ENCODE measurements around the gene CCNK.

The CCNK gene

DNA sequence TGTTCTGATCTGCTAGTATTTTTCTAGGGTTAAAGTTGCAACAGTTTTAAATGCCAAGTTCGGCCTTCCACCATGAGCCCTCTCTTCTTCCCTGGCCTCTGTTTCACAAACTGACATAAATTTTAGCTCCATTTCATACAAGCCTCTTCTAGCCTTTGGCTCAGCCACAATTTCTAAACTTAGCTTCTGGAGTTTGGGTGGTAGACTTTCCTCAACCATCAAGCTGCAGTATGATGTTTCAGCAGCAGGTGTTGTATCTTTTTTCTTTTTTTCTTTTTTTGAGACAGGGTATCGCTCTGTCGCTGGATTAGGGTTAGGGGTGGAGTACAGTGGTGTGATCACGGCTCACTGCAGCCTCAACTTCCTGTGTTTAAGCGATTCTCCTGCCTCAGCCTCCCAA lies 30.0 kb upstream of the CCNK start:
- no peak for DNase-seq (ENCODE audit: low spot score)
- Histone ChIP-seq H3K36me3 (replicated peaks in 1 of 2; ENCODE audit: control insufficient read depth in 2 of 2, insufficient read depth in 2 of 2, low read length in 2 of 2) (peaks cover 18 to 91% of the 10 kb centered on the region in 2 donors), H2AFZ (ENCODE audit: low read length) (no peak overlapping the region), H2BK12ac (ENCODE audit: low read length) (no peak overlapping the region), H3K79me1 (ENCODE audit: low read depth, low read length) (no peaks in the 10 kb centered on the region), H3K14ac (ENCODE audit: low read length) (no peak overlapping the region), H3K4me2 (ENCODE audit: insufficient read depth, low read length, poor library complexity, severe bottlenecking) (no peak overlapping the region), H2BK5ac (ENCODE audit: low read length) (no peak overlapping the region), H3K4me1 (ENCODE audit: control insufficient read depth in 2 of 2, insufficient read depth in 1 of 2, low read depth in 1 of 2, low read length in 2 of 2) (no peaks in the 10 kb centered on the region), H3K4ac (ENCODE audit: low read length) (no peak overlapping the region), H2BK15ac (ENCODE audit: low read length) (no peak overlapping the region), H3K9me3 (replicated peaks in 1 of 2; ENCODE audit: control insufficient read depth in 2 of 2, insufficient read depth in 1 of 2, low read depth in 1 of 2, low read length in 2 of 2) (no peaks in the 10 kb centered on the region), H4K91ac (ENCODE audit: low read depth, low read length, poor library complexity) (no peak overlapping the region), H4K8ac (ENCODE audit: low read depth, low read length) (no peak overlapping the region), H3K9ac (ENCODE audit: low read depth, low read length, poor library complexity) (no peak overlapping the region), H3K4me3 (ENCODE audit: low read length in 2 of 2) (no peak overlapping the region), H3K27ac (replicated peaks; ENCODE audit: low read length) (no peak overlapping the region), H3K18ac (ENCODE audit: low read length) (no peak overlapping the region), H3K27me3 (ENCODE audit: control insufficient read depth in 3 of 3, insufficient read depth in 3 of 3, low read depth in 1 of 3, low read length in 3 of 3) (no peaks in the 10 kb centered on the region), H3K23ac (ENCODE audit: low read depth, low read length, poor library complexity) (no peak overlapping the region), H2AK5ac (ENCODE audit: low read depth, low read length) (no peak overlapping the region), H2BK120ac (ENCODE audit: low read depth, low read length) (no peak overlapping the region)
- WGBS, 2 donors (ENCODE audit: extremely low coverage in 2 of 2, insufficient read length in 2 of 2, insufficient replicate concordance in 1 of 2), result no CpG with 5 or more reads among the region's 5 CpGs

DNA sequence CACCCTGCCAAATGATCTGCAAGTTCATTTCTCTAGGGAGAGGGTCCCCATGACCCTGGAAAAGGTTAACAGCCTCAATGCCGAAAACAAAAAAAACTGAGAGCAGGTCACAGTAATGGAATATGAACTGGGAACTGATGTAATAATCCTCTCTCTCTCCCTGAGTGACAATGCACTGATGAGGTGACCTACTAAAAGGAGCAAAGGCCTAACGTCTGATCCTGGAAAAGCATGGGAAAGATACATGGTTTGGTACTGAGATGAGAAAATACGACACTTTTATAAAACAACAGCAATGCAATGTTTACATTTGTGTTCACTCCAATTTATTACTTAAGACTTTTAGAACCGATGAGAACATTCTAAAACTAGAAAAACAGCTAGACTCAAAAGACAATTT lies 28.2 kb upstream of the CCNK start:
- H3K9ac ChIP-seq (ENCODE audit: low read depth, low read length, poor library complexity), result no peak overlapping the region
- no peak overlapping the region for H3K4ac ChIP-seq (ENCODE audit: low read length)
- H3K36me3 ChIP-seq (replicated peaks in 1 of 2; ENCODE audit: control insufficient read depth in 2 of 2, insufficient read depth in 2 of 2, low read length in 2 of 2), result peaks cover 22 to 92% of the 10 kb centered on the region in 2 donors
- no peaks in the 10 kb centered on the region for H3K79me1 ChIP-seq (ENCODE audit: low read depth, low read length)
- H3K18ac ChIP-seq (ENCODE audit: low read length), result no peak overlapping the region
- no peak overlapping the region for H4K91ac ChIP-seq (ENCODE audit: low read depth, low read length, poor library complexity)
- no peak overlapping the region for H3K27ac ChIP-seq (replicated peaks; ENCODE audit: low read length)
- no peaks in the 10 kb centered on the region for H3K27me3 ChIP-seq (ENCODE audit: control insufficient read depth in 3 of 3, insufficient read depth in 3 of 3, low read depth in 1 of 3, low read length in 3 of 3)
- WGBS, 2 donors (ENCODE audit: extremely low coverage in 2 of 2, insufficient read length in 2 of 2, insufficient replicate concordance in 1 of 2), result no CpG with 5 or more reads among the region's 4 CpGs
- no peak overlapping the region for H2BK120ac ChIP-seq (ENCODE audit: low read depth, low read length)
- H4K8ac ChIP-seq (ENCODE audit: low read depth, low read length), result no peak overlapping the region
- H2BK12ac ChIP-seq (ENCODE audit: low read length), result no peak overlapping the region
- no peak overlapping the region for H3K23ac ChIP-seq (ENCODE audit: low read depth, low read length, poor library complexity)
- no peak overlapping the region for H3K14ac ChIP-seq (ENCODE audit: low read length)
- H3K4me2 ChIP-seq (ENCODE audit: insufficient read depth, low read length, poor library complexity, severe bottlenecking), result no peak overlapping the region
- H2AFZ ChIP-seq (ENCODE audit: low read length), result no peak overlapping the region
- H2BK15ac ChIP-seq (ENCODE audit: low read length), result no peak overlapping the region
- H2BK5ac ChIP-seq (ENCODE audit: low read length), result no peak overlapping the region
- H3K4me1 ChIP-seq (ENCODE audit: control insufficient read depth in 2 of 2, insufficient read depth in 1 of 2, low read depth in 1 of 2, low read length in 2 of 2), result no peaks in the 10 kb centered on the region
- DNase-seq (ENCODE audit: low spot score), result no peak
- no peaks in the 10 kb centered on the region for H3K9me3 ChIP-seq (replicated peaks in 1 of 2; ENCODE audit: control insufficient read depth in 2 of 2, insufficient read depth in 1 of 2, low read depth in 1 of 2, low read length in 2 of 2)
- H2AK5ac ChIP-seq (ENCODE audit: low read depth, low read length), result no peak overlapping the region
- H3K4me3 ChIP-seq (ENCODE audit: low read length in 2 of 2), result no peak overlapping the region

DNA sequence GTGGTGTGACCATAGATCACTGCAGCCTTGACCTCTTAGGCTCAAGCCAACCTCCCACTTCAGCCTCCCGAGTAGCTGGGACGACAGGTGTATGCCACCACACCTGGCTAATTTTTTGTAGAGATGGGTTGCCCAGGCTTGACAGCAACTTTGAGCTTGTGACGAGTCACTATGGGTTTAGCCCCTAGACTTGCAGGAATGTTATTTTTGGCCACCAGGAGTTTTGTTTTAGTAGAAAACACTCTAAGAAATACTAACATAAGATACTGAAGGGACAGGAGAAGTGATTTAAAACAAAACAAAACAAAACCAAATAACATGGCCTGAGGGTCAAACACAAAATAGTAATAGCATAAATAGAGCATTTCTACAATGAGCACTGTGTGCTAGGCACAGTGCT lies 27.0 kb upstream of the CCNK start:
- no peak overlapping the region for H2AK5ac ChIP-seq (ENCODE audit: low read depth, low read length)
- peaks cover 17 to 92% of the 10 kb centered on the region in 2 donors for H3K36me3 ChIP-seq (replicated peaks in 1 of 2; ENCODE audit: control insufficient read depth in 2 of 2, insufficient read depth in 2 of 2, low read length in 2 of 2)
- H3K4ac ChIP-seq (ENCODE audit: low read length), result no peak overlapping the region
- H2BK15ac ChIP-seq (ENCODE audit: low read length), result no peak overlapping the region
- no peak overlapping the region for H3K23ac ChIP-seq (ENCODE audit: low read depth, low read length, poor library complexity)
- no peaks in the 10 kb centered on the region for H3K79me1 ChIP-seq (ENCODE audit: low read depth, low read length)
- H3K14ac ChIP-seq (ENCODE audit: low read length), result no peak overlapping the region
- H3K4me1 ChIP-seq (ENCODE audit: control insufficient read depth in 2 of 2, insufficient read depth in 1 of 2, low read depth in 1 of 2, low read length in 2 of 2), result no peaks in the 10 kb centered on the region
- no peak overlapping the region for H2BK12ac ChIP-seq (ENCODE audit: low read length)
- WGBS, 2 donors (ENCODE audit: extremely low coverage in 2 of 2, insufficient read length in 2 of 2, insufficient replicate concordance in 1 of 2), result no CpG with 5 or more reads among the region's 3 CpGs
- H3K18ac ChIP-seq (ENCODE audit: low read length), result no peak overlapping the region
- no peak overlapping the region for H3K9ac ChIP-seq (ENCODE audit: low read depth, low read length, poor library complexity)
- no peak overlapping the region for H3K4me2 ChIP-seq (ENCODE audit: insufficient read depth, low read length, poor library complexity, severe bottlenecking)
- no peaks in the 10 kb centered on the region for H3K9me3 ChIP-seq (replicated peaks in 1 of 2; ENCODE audit: control insufficient read depth in 2 of 2, insufficient read depth in 1 of 2, low read depth in 1 of 2, low read length in 2 of 2)
- DNase-seq (ENCODE audit: low spot score), result no peak
- H2BK120ac ChIP-seq (ENCODE audit: low read depth, low read length), result no peak overlapping the region
- H3K27me3 ChIP-seq (ENCODE audit: control insufficient read depth in 3 of 3, insufficient read depth in 3 of 3, low read depth in 1 of 3, low read length in 3 of 3), result no peaks in the 10 kb centered on the region
- H3K27ac ChIP-seq (replicated peaks; ENCODE audit: low read length), result no peak overlapping the region
- H4K91ac ChIP-seq (ENCODE audit: low read depth, low read length, poor library complexity), result no peak overlapping the region
- H3K4me3 ChIP-seq (ENCODE audit: low read length in 2 of 2), result no peak overlapping the region
- H2AFZ ChIP-seq (ENCODE audit: low read length), result no peak overlapping the region
- no peak overlapping the region for H2BK5ac ChIP-seq (ENCODE audit: low read length)
- H4K8ac ChIP-seq (ENCODE audit: low read depth, low read length), result no peak overlapping the region

DNA sequence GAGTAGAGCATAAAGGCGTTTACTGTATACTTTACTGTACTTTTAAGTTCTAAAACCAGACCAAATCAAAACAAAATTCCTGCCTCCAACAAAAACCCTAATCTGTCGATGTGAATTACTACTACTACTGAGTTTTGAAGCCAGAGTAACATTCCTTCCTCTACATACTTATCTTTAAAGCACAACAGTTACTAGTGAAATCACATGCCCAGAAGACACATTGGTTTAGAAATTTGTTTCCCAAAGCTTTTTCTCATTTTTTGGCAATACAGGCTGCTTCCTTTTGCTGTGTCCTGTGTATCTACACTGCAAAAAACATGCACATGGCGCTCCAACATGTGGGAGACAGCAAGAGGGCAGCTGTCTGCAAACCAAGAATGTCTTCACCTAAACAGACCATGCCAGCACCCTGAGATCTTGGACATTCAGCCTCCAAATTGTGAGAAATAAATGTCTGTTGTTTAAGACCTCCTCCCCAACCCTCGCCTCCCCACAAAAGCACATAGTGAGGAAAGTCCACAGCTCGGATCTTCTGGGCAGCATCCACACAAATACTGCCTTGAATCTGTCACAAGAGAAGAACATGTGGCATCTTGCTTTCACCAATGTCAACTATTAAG lies 21.6 kb upstream of the CCNK start:
- no peaks in the 10 kb centered on the region for H3K79me1 ChIP-seq (ENCODE audit: low read depth, low read length)
- H3K27me3 ChIP-seq (ENCODE audit: control insufficient read depth in 3 of 3, insufficient read depth in 3 of 3, low read depth in 1 of 3, low read length in 3 of 3), result no peaks in the 10 kb centered on the region
- no peak overlapping the region for H3K27ac ChIP-seq (replicated peaks; ENCODE audit: low read length)
- H2AFZ ChIP-seq (ENCODE audit: low read length), result no peak overlapping the region
- H2BK15ac ChIP-seq (ENCODE audit: low read length), result no peak overlapping the region
- no peak overlapping the region for H2AK5ac ChIP-seq (ENCODE audit: low read depth, low read length)
- H3K36me3 ChIP-seq (replicated peaks in 1 of 2; ENCODE audit: control insufficient read depth in 2 of 2, insufficient read depth in 2 of 2, low read length in 2 of 2), result peaks cover 15 to 100% of the 10 kb centered on the region in 2 donors
- no peak overlapping the region for H2BK120ac ChIP-seq (ENCODE audit: low read depth, low read length)
- H3K14ac ChIP-seq (ENCODE audit: low read length), result no peak overlapping the region
- no peak for DNase-seq (ENCODE audit: low spot score)
- H4K91ac ChIP-seq (ENCODE audit: low read depth, low read length, poor library complexity), result no peak overlapping the region
- no peak overlapping the region for H2BK5ac ChIP-seq (ENCODE audit: low read length)
- H3K23ac ChIP-seq (ENCODE audit: low read depth, low read length, poor library complexity), result no peak overlapping the region
- H3K18ac ChIP-seq (ENCODE audit: low read length), result no peak overlapping the region
- WGBS, 2 donors (ENCODE audit: extremely low coverage in 2 of 2, insufficient read length in 2 of 2, insufficient replicate concordance in 1 of 2), result no CpG with 5 or more reads among the region's 5 CpGs
- no peak overlapping the region for H4K8ac ChIP-seq (ENCODE audit: low read depth, low read length)
- no peaks in the 10 kb centered on the region for H3K9me3 ChIP-seq (replicated peaks in 1 of 2; ENCODE audit: control insufficient read depth in 2 of 2, insufficient read depth in 1 of 2, low read depth in 1 of 2, low read length in 2 of 2)
- H3K4me3 ChIP-seq (ENCODE audit: low read length in 2 of 2), result no peak overlapping the region
- H2BK12ac ChIP-seq (ENCODE audit: low read length), result no peak overlapping the region
- H3K4me2 ChIP-seq (ENCODE audit: insufficient read depth, low read length, poor library complexity, severe bottlenecking), result no peak overlapping the region
- no peak overlapping the region for H3K4ac ChIP-seq (ENCODE audit: low read length)
- no peak overlapping the region for H3K9ac ChIP-seq (ENCODE audit: low read depth, low read length, poor library complexity)
- peaks cover 0 to 2% of the 10 kb centered on the region in 2 donors for H3K4me1 ChIP-seq (ENCODE audit: control insufficient read depth in 2 of 2, insufficient read depth in 1 of 2, low read depth in 1 of 2, low read length in 2 of 2)

All from neuronal stem cell (in vitro differentiated cells).